Caco-2 (cell line): ENCODE measurements around the gene PNPLA7. TPM values are rescaled to one million over a fixed set of nuclear protein-coding genes. Genes with fewer than 3 reads are reported as not detected.

Source experiments
- BruUV-seq: library from RNA; stranded (reverse); fragments of 400-500 nt; replicated peaks from 2 replicates; lab custom pipeline; 2021; lab: Mats Ljungman, UMichigan
- CTCF ChIA-PET: fragments of 300-600 bp; sonication (Branson Sonifier 250); formaldehyde crosslinking; loops from one replicate; lab custom pipeline; 2022; ENCODE audit warnings: antibody characterized with exemption; lab: Charles Lee
- POLR2A ChIA-PET: fragments of 300-600 bp; sonication (Branson Sonifier 250); formaldehyde crosslinking; loops from one replicate; lab custom pipeline; 2022; ENCODE audit warnings: antibody characterized with exemption; lab: Charles Lee
- DNase-seq, 2 experiments: peaks; one replicate each; pipeline versions ENCODE4 v3.0.0 to v3.0.0-alpha.2; 2020 to 2022
- H3K27me3 ChIP-seq: replicated peaks from 2 replicates; pipeline ENCODE4 v1.6.0; 2011; ENCODE audit warnings: low read length; ENCODE audit not compliant: control insufficient read depth, insufficient read depth
- H3K36me3 ChIP-seq: 2 replicates; pipeline ENCODE4 v1.5.1; 2011; ENCODE audit warnings: low read length; ENCODE audit not compliant: control insufficient read depth, insufficient read depth
- H3K4me1 ChIP-seq: fragments of 250-450 bp; sonication (Bioruptor Pico); 2 replicates; pipeline ENCODE4 v1.5.1; 2020; ENCODE audit warnings: mild to moderate bottlenecking
- H3K4me3 ChIP-seq: 2 replicates; pipeline ENCODE4 v1.5.1; 2011; ENCODE audit warnings: low read depth, mild to moderate bottlenecking, control low read depth, low read length
- H3K9me3 ChIP-seq: fragments of 250-450 bp; sonication (Bioruptor Pico); 2 replicates; pipeline ENCODE4 v1.5.1; 2020; ENCODE audit warnings: mild to moderate bottlenecking, moderate library complexity
- H3K27ac Mint-ChIP-seq: one replicate; pipeline ENCODE4 v1.8.0; 2022; ENCODE audit warnings: mixed read lengths; ENCODE audit not compliant: unreplicated experiment
- H3K27me3 Mint-ChIP-seq: one replicate; pipeline ENCODE4 v1.8.0; 2022; ENCODE audit warnings: mixed read lengths; ENCODE audit not compliant: insufficient read depth, unreplicated experiment
- H3K36me3 Mint-ChIP-seq: one replicate; pipeline ENCODE4 v1.8.0; 2022; ENCODE audit warnings: mild to moderate bottlenecking, mixed read lengths; ENCODE audit not compliant: insufficient read depth, unreplicated experiment
- H3K4me1 Mint-ChIP-seq: one replicate; pipeline ENCODE4 v1.8.0; 2022; ENCODE audit warnings: low read depth, mixed read lengths; ENCODE audit not compliant: unreplicated experiment
- H3K4me3 Mint-ChIP-seq: one replicate; pipeline ENCODE4 v1.8.0; 2022; ENCODE audit warnings: mild to moderate bottlenecking, moderate library complexity, mixed read lengths; ENCODE audit not compliant: unreplicated experiment
- H3K9me3 Mint-ChIP-seq: one replicate; pipeline ENCODE4 v1.8.0; 2022; ENCODE audit warnings: mixed read lengths; ENCODE audit not compliant: unreplicated experiment
- CTCF ChIP-seq, 2 experiments: fragments of 200-600 bp in 1 of 2; IDR thresholded peaks; 1 replicate in 1 of 2; 2 replicates in 1 of 2; pipeline versions ENCODE4 v1.5.1 to v1.8.0; 2011 to 2022; ENCODE audit warnings: antibody characterized with exemption in 1 of 2, control low read depth in 1 of 2, inconsistent platforms in 1 of 2, low read depth in 1 of 2, low read length in 1 of 2, mild to moderate bottlenecking in 1 of 2, moderate library complexity in 1 of 2; ENCODE audit not compliant: insufficient read depth in 1 of 2, severe bottlenecking in 1 of 2, unreplicated experiment in 1 of 2
- intact Hi-C: fragments of 100-400 bp; cut with micrococcal nuclease; formaldehyde crosslinking; loops from one replicate; pipeline ENCODE4 v1.10.0; 2022; ENCODE audit not compliant: unreplicated experiment
- total RNA-seq: library from RNA; stranded (reverse); gene quantifications from 2 replicates; pipeline ENCODE4 v1.2.3, GENCODE V29; 2022

Gene PNPLA7
- total RNA-seq, 1 experiment from 2014 or later: 1.8 TPM

GRCh38 chr9:137522746-137523455 lies 27.3 kb downstream of the PNPLA7 start:
- no peak for DNase-seq

GRCh38 chr9:137521405-137521985 lies 28.7 kb downstream of the PNPLA7 start:
- Mint-ChIP-seq H3K27me3 (no peaks in the 10 kb centered on the region), H3K9me3 (no peaks in the 10 kb centered on the region), H3K4me3 (no peak overlapping the region), H3K27ac (no peak overlapping the region), H3K4me1 (no peaks in the 10 kb centered on the region), H3K36me3 (no peaks in the 10 kb centered on the region)
- Histone ChIP-seq H3K27me3 (no peaks in the 10 kb centered on the region), H3K4me3 (no peak overlapping the region), H3K4me1 (no peaks in the 10 kb centered on the region), H3K36me3 (no peaks in the 10 kb centered on the region), H3K9me3 (no peaks in the 10 kb centered on the region)
- ChIA-PET CTCF (no interaction called here), POLR2A (no interaction called here)
- no peak for DNase-seq
- TF ChIP-seq CTCF (IDR thresholded peaks at IDR 0.05; ENCODE audit: insufficient read depth in 1 of 2, low read depth in 1 of 2, low read length in 1 of 2, severe bottlenecking in 1 of 2, unreplicated experiment in 1 of 2): no peak
- BruUV-seq: no TSS peak
- intact Hi-C loops: no loop called here

More at GRCh38 chr9:137522746-137523455, 27.3 kb downstream of the PNPLA7 start:
- no peaks in the 10 kb centered on the region for H3K36me3 ChIP-seq
- Mint-ChIP-seq H3K4me1 (no peaks in the 10 kb centered on the region), H3K27ac (no peak overlapping the region), H3K36me3 (no peaks in the 10 kb centered on the region), H3K27me3 (no peaks in the 10 kb centered on the region), H3K4me3 (no peak overlapping the region), H3K9me3 (no peaks in the 10 kb centered on the region)
- H3K9me3 ChIP-seq: no peaks in the 10 kb centered on the region
- intact Hi-C loops: no loop called here
- CTCF ChIA-PET: interaction anchor here (1.1 kb wide), 1 partner anchor 12 kb away, joined by 3 read pairs; no protein-coding TSS in a partner anchor
- no peak overlapping the region for H3K4me3 ChIP-seq
- POLR2A ChIA-PET: no interaction called here
- no TSS peak for BruUV-seq
- TF ChIP-seq CTCF (IDR thresholded peaks at IDR 0.05; ENCODE audit: insufficient read depth in 1 of 2, low read depth in 1 of 2, low read length in 1 of 2, severe bottlenecking in 1 of 2, unreplicated experiment in 1 of 2): no peak
- no peaks in the 10 kb centered on the region for H3K27me3 ChIP-seq
- H3K4me1 ChIP-seq: no peaks in the 10 kb centered on the region

- Histone ChIP-seq H3K36me3 (no peaks in the 10 kb centered on the region), H3K9me3 (no peaks in the 10 kb centered on the region), H3K4me1 (no peaks in the 10 kb centered on the region), H3K4me3 (no peak overlapping the region), H3K27me3 (no peaks in the 10 kb centered on the region)
- ChIA-PET CTCF (no interaction called here), POLR2A (no interaction called here)
- no peak for TF ChIP-seq CTCF (IDR thresholded peaks at IDR 0.05; ENCODE audit: insufficient read depth in 1 of 2, low read depth in 1 of 2, low read length in 1 of 2, severe bottlenecking in 1 of 2, unreplicated experiment in 1 of 2)
- H3K4me3 Mint-ChIP-seq: no peak overlapping the region
- no TSS peak for BruUV-seq
- no peak overlapping the region for H3K27ac Mint-ChIP-seq
- H3K9me3 Mint-ChIP-seq: no peaks in the 10 kb centered on the region
- intact Hi-C loops: no loop called here
- H3K4me1 Mint-ChIP-seq: no peaks in the 10 kb centered on the region
- no peaks in the 10 kb centered on the region for H3K27me3 Mint-ChIP-seq
- no peaks in the 10 kb centered on the region for H3K36me3 Mint-ChIP-seq
- no peak for DNase-seq
These were observed 29.4 kb downstream of the PNPLA7 start for GRCh38 chr9:137520614-137521404.
